PFSK-1 (cell line): ENCODE measurements around the gene RGS7.

Experiments used
- POLR2AphosphoS5 ChIP-seq: IDR thresholded peaks from 2 replicates; pipeline ENCODE4 v1.6.1; 2012; ENCODE audit warnings: low read depth, mild to moderate bottlenecking, control low read depth, low read length, moderate library complexity
- REST ChIP-seq, 2 experiments: IDR thresholded peaks; 2 replicates each; pipeline versions ENCODE4 v1.6.1 to v1.8.0; 2011 to 2012; ENCODE audit warnings: low read depth in 2 of 2, low read length in 2 of 2, control low read depth in 1 of 2, inconsistent platforms in 1 of 2, mild to moderate bottlenecking in 1 of 2, moderate library complexity in 1 of 2; ENCODE audit not compliant: insufficient read depth in 1 of 2
- SIN3A ChIP-seq: IDR thresholded peaks from 2 replicates; pipeline ENCODE4 v1.6.1; 2012; ENCODE audit warnings: mild to moderate bottlenecking, low read length, moderate library complexity, borderline replicate concordance; ENCODE audit not compliant: insufficient read depth
- TAF1 ChIP-seq: IDR thresholded peaks from 2 replicates; pipeline ENCODE4 v1.6.1; 2012; ENCODE audit warnings: low read length, control low read depth, borderline replicate concordance; ENCODE audit not compliant: insufficient read depth

- TF ChIP-seq TAF1 (no peak), SIN3A (no peak), POLR2AphosphoS5 (no peak), REST (IDR thresholded peaks at IDR 0.05; ENCODE audit: insufficient read depth in 1 of 2, low read depth in 2 of 2, low read length in 2 of 2) (no peak)
Measured at GRCh38 chr1:241074507-241074906, 282.5 kb downstream of the RGS7 start.
